ENCODE data around the gene TMED7.

The TMED7 gene

DNA sequence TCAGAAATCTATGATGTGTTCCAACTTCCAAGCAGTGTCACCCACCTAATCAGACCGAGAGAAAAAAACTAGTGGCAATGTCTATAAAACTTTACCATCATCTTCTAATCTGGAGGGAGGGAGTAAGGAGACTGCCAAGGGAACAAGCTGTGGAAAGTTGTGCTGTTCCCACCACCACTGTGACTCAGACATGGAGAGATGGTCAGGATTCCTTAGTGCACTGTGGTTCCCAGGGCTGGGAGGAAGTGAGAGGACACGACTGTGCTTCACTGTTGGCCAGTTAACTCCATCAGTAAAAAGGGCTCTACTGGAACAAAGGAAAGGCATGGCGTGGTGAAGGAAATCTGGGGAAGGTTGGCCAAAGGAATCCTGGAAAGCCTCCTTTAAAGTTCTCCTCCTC, 42.4 kb downstream of the TMED7 start:
- DNase-seq (ENCODE audit: low spot score): no peak

DNA sequence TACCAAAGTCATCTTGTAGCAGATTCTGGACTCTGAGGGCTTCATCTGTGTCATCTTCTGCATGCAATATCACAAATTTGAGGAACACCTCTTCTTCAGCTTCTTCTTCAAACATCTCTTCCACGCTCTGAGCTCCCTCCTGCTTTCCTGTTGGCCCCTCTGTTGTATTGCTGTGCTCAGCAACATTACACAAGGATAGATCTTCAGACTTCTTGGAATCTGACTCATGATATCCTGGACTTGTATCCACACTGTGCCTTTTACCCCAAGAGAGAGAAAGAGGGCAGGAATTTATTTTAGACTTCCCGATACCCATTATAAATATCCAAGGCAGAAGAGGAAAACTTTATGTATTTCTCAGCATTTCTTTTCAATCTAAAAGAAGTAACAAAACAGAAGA, 44.9 kb downstream of the TMED7 start:
- DNase-seq (ENCODE audit: low spot score): no peak

DNA sequence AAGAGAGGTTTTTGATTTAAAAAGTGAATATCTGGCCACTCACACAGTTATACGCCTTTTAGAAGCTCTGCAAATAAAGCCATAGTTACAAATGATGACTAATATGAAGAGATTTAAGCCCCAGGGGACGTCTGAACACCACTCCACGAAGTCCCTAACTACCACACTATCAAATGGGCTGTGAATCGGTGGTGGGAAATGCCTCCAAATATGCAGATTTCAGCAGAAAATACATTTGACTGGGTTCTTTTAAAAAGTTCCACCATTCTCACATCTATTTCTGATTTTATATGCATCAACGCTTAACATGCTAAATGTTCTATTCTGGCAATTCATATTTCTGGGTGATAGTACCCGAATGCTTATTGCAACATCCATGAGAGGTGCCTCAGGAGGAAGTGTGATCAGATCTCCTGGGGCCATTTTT, 46.1 kb downstream of the TMED7 start:
- DNase-seq (ENCODE audit: low spot score): no peak

DNA sequence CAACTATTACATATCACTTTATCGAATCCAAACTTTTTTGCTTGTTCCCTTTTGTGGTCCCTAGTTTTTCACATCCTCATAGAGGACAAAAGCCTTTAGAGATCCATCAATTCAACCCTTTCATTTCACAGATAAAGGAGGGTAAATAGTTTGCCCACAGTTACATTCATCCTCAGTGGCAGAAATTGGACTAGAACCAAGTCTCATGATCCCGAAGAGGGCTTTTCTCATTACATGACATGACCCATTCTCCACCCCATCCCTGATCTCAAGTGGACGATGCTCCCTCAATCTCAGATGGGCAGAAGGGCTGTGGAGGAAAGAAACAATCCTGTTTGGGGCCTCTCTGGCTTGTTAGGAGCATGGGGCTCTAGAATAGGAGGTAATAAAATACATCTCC, 46.6 kb downstream of the TMED7 start:
- no peak for DNase-seq (ENCODE audit: low spot score)

DNA sequence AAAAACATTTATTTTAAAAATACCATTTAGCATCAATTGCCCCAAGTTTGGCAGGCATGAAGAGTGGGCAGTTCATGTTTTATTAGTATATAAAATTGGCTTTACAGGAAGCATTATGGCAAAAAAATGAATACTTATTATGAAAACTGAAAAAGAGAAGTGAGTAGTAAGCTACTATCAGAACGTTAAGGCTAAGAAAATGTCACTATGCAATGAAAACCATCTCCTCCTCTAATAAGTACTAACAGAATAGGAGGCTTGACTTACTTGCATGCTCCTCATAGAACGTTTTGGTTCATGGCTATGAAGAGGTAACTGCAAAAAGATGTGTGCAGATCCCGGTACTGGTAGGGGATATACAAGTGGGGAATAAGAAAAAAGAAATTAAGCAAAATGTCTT, 47.2 kb downstream of the TMED7 start:
- no peak for DNase-seq (ENCODE audit: low spot score)

DNA sequence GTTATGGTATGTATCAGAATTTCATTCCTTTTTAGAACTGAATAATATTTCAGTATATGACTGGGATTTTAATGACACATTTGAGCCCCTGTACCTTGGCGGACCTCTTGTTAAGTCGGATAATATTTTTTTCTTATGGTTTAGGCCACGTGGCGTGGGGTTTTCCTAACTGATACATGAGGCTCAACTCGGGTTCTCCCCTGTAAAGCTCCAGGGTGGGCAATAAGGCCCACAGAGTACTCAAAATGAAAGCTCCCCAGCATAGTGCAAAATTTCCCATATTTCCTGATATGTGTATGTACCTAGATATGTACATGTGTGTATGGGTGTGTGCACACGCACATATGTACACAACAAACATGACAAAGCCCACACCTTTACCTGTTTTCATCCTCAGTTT, 48.1 kb downstream of the TMED7 start:
- no peak for DNase-seq (ENCODE audit: low spot score)

DNA sequence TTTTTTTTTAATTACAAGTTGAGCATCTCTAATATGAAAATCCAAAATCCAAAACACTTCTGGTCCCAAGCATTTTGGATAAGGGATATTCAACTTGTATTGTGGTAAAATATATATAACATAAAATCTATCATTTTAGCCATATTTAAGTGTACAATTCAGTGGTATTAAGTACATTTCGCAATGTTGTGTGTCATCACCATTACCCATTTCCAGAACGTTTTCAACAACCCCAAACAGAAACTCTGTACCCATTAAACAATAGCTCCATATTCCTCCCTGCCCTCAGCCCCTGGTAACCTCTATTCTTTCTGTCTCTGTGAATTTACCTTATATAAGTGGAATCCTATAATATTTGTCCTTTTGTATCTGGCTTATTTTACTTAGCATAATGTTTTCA, 48.5 kb downstream of the TMED7 start:
- no peak for DNase-seq (ENCODE audit: low spot score)

DNA sequence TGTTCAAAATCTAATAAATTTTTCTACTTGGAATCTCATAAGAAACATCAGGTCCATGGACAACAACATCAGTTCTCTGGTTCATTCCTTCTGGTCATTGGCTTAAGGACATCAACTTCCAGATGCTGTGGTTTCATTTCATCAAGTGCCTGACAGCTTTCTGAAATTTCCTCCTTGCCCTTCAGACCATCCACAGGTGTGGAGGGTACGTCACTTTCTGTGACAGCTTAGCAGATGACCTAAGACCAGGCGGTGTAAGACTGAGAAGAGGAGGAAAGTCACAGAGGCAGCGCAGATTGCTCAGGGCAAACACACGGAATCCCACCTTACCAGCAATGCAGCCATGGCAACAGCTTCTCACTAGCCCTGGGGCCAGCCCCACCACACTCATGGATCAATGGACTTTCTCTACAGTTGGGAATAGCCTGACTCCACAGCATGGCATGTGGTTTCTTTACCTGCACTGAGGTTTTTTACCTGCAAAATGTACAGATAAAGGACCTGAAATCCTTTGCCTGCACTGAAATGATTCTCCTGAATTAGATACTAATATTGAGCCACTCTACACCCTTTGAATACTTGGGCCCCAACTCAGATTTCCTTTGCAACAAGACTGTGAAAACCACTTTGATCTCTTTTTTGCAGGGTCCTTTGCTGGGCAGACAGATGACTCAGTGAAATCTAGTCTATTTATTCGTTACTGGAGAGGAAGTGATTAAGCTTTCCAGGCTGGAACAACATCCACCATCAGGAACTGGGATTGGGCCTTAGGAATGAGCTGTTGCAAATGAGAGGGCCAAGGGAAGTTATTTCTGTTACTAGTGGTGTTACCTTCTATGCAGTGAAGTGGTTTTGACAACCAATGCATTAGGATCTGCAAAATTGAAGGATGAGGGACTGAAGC, 50.4 kb downstream of the TMED7 start:
- DNase-seq (ENCODE audit: low spot score): peak; percentile 43

DNA sequence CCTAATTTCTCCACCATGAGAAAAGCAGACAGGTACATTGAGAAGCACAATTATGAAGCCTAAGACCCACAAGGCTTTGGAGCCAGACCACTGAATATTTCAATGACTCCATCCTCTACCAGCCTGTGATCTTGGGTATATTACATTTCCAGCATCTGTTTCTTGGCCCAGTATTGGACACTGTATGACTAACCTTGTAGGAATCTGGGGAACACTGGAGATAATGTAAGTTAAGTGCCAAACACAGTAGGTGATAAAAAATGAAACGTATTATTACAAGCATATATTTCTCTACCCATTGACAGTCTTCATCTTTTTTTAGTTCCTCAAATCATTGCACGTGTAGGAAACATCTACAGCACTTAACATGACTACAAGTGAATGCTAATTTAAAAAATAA, 52.7 kb downstream of the TMED7 start:
- DNase-seq (ENCODE audit: low spot score): no peak

DNA sequence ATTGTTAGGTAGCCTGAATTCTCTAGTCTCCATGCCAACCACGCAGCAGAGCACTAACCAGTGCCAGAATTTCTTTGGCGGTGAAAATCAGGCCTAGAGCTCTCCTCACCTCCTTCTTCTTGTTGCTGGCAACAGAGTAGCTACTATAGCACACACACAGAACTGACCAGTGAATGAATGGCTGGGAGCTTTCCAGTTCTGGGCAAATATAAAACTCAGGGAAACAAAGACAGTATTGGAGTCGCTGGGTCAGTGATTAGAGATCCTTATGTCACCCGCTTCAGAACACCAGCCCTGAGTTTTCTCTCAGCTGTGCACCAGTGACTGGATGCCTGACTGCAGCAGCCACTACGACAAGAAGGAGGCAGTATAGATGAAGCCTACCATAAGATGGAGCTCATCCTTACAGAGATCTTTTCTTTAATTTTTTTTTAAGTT, 54.4 kb downstream of the TMED7 start:
- no peak for DNase-seq (ENCODE audit: low spot score)

DNA sequence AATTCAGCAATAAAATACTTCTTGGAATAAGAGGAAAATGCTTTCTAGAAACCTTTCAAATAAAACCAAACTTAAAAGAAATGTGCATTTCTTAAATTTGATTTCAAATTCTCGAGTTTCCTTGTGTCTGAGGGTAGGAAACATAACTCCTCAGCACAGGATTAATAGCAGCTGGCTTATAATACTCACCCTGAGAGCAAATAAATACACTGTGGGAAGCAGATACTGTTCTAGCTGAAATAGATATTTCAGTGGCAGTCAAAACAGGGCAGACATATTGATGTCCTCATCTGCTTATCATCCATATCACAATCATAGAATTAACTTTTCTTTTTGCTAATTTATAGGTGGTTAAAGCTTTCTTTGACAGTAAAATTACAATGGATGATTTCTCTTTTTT, 57.2 kb downstream of the TMED7 start:
- no peak for DNase-seq (ENCODE audit: low spot score)

DNA sequence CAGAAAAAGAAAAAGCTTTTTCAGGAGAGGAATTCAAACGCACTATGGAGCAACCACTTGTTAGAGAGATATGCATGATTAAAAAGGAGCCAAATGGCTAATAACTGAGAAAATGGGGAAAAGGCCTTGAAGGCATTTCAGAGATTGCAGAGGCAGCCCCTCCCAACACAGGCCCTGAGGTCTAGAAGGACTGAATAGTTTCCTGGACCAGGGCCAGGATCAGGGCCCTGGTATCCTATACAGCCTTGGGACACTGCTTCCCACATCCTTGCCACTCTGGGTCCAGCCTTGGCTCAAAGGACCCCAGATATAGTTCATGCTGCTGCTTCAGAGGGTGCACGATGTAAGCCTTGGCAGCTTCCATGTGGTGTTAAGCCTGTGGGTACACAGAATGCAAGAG, 60.6 kb downstream of the TMED7 start:
- no peak for DNase-seq (ENCODE audit: low spot score)
